Mesenteric fat pad (tissue), 1 donor: ENCODE measurements around the gene ADPGK. TPM values are rescaled to one million over a fixed set of nuclear protein-coding genes. Genes with fewer than 3 reads are reported as not detected.
"Not testable (repeated sequence)": the region's sequence is repeated elsewhere in the genome, so short reads cannot be mapped to it uniquely, and the experiment has no call there.

ENCODE experiments used
- DNase-seq: peaks from one replicate; pipeline ENCODE4 v3.0.0-alpha.2; 2020; ENCODE audit warnings: low spot score
- total RNA-seq: library from RNA; stranded (reverse); fragmentation: NEBNext Ultra II Directional; extraction: Animal tissue kit (Norgen Biotek cat#: 25700); gene quantifications from one replicate; pipeline ENCODE4 v1.2.1, GENCODE V29; 2021
- donor health status: DM: yes; HTN: yes; CAD: no.

The ADPGK gene
- total RNA-seq, 1 donor from 2014 or later = 55.5 TPM

DNA sequence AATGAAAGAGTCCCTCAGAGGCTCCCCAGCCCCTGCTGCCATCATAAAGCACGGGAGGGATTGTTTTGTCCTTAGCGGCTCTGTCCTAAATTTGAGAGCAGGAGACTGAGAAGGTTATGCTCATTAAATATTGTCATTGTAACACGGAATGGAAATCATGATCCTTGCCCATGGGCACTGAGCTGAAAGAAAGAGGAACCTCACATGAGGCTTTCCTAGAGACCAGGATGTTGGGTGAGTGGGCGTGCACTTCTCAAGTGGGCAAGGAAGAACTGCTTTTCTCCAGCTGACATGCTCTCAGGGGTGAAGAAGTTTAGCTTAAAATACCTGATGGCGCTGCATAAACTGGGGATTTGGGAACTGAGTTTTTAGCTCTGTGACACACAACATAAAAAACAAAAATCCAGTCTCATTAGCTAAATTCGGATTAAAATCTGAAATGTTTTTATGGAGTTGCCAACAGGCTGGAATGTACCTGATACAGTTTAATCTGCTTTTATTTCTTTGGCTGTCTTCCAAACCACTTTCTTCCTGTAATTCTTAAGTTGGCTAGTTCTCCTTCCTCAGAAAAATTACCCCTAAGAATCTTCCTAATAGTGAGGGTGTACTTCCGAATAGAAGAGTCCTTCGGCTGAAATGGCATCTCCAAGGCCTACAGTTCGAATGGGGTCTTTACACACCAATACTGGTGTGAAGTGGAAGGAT lies 31.7 kb downstream of the ADPGK start:
- DNase-seq = no peak

DNA sequence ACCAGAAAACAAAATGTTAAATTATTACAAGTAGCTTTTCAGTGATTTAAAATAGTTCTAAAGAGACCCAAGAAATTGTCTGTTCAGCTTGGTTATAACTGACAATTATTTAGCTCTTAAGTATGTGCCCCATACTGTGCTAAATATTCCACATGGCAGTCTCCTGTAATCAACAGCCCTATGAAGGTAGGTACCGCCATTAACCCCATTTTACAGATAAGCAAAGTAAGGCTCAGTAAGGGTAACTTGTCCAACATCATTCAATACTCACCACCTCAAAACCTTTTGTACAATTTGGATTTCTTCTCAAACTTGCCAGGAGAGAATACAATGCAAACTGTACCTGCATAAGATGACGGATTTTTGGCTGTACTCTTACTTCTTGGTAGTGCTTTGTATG lies 33.9 kb downstream of the ADPGK start:
- no peak for DNase-seq

DNA sequence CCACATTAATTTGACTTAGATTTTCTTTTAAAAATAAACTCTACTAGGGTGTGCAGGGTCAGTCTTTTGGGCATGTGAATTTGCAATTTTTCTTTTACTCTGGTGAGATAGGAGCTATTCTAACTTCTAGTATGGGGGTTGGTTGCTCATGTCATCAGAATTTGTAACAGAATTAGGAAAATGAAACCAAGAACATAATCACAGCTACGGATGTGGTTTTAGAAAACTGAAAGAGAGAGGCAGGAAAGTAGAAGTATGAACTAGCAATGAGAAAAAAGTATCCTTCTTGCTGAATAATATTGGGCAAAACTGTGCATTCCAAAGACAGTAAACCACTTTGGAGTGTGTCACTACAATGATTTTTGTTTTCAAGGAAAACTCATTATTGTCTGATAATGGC lies 43.3 kb downstream of the ADPGK start:
- no peak for DNase-seq

DNA sequence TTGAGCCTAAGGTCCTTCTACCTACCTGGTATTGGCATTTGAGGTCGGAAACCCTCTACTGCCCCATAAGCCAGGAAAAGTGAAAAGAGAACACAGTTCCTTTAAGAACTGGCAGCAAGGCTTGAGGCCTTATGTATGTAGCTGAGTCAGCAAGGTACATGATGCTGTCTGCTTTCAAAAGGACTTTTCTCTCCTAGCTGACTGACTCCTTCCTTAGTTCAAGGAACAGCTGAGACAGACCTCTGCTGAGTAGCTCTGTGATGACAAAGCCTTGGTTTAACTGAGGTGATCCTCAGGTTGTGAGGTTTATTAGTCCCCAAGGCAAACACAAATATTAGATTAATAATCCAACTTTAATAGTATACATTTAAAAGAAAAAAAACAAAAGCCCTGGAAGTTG lies 45.8 kb downstream of the ADPGK start:
- no peak for DNase-seq

DNA sequence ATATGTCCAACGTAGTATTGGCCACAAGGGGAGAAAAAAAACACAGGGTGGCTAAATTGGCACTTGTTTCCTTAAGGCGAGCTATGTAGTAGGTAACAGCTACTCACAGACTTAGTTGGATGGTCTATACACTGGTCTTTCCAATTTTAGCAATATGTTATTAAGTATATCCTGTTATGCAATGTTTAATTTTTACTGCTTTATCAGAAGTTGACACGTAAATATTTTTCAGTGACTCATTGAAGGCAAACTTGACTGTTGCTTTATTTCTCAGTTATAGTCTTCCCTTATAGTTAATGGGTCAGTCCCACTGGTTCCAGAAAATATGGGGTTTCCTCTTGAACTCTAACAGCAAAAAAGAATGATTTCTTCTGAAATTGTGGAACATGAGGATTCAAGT lies 46.5 kb downstream of the ADPGK start:
- DNase-seq = no peak

DNA sequence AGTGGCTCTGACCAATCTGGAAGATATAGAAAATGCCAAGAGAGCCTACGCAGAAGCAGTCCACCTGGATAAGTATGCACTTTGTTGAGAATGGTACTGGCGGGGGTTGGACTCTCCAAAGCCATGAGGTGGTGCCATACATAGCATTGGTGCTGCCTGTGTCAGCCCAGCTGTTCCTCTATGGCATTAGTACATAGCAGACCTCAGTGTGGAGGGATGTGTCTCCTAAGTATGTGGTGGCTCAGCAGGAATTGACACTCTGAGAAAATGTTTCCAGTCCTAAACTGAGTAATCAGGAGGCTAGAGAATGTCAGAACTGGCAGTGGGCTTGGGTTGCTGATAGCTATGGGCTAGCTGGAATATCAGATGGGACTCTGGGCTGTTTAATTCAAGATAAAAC lies 48.4 kb downstream of the ADPGK start:
- no peak for DNase-seq

DNA sequence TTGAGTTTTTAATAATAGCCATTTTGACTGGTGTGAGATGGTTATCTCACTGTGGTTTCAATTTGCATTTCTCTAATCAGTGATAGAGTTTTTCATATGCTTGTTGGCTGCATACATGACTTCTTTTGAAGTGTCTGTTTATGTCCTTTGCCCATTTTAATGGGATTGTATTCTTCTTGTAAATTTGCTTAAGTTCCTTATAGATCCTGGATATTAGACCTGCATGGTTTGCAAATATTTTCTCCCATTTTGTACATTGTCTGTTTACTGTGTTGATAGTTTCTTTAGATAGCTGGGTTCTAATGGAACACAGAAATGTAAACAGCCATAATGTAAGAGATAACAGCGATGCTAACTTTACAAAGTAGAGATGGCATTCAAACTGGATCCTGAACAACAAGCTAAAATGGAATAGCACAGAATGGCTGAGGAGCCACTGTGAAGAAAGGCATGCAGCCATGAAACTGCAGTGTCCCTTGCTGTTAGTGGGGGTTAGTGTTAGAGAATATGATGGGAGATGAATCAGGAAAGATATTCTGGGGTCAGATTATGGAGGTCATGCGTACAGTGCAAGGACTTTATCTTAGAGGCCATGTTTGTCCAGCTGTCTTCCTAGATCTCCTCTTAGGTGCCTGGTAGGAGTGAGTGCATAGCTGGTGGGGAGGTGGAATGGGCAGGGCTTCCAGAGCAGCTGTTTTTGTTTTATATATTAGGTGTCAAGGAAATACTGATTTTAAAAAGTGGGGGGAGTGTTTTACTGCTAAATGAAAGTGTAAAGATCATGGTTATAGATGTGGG lies 49.4 kb downstream of the ADPGK start:
- no peak for DNase-seq

DNA sequence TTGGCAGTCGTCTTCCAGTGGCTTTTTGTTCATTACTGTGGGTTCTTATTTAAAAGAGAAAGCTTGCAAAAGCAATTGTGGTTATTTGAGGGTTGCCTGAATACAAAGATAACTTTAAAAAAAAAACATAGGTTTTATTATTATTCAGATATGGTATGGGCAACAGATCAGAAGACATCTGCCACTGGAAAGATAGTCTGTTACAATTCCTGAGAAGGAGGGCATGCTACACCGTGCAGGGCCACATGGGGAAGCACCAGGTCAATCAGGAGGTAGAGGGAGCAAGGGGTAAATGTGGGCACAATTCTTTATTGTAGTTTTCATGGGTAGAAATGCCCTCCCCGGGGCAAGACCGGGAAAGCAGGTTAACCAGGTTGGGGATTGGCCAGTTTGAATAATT lies 51.0 kb downstream of the ADPGK start:
- no peak for DNase-seq

DNA sequence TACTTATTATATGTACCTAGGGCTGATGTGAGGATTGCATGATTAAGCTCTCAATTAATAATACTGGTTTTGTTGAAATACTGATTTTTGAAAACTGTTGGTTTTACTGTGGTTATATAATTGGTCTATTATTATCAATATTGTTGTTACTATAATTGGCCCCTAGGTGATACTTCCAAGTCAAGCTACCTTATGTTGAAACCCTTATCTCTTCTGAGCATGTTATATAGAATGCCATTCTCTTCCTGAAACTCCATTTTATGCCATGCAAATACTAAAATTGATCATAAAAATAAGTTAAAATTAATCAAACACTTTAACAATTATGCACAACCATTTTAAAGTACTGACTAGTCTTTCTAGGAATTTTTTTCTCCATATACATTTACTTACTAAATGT lies 51.5 kb downstream of the ADPGK start:
- no peak for DNase-seq

DNA sequence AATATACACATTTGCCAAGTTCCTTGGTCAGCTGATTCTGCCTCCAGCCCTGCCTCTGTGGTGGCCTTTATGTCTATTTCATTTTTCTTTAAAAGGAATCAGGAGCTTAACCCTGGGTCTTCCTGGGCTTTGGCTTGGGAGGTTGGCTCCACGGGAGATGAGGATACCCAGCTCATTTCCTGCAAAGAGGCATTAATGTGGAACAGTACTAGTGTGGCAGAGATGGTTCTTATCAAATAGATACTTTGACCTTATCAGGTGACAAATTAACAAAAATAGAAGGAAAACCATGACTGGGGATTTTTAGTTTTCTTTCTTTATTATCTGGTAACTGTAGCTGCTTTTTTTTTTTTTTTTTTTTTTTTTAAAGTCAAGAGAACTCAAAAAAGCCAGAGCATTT lies 54.7 kb downstream of the ADPGK start:
- DNase-seq = no peak

DNA sequence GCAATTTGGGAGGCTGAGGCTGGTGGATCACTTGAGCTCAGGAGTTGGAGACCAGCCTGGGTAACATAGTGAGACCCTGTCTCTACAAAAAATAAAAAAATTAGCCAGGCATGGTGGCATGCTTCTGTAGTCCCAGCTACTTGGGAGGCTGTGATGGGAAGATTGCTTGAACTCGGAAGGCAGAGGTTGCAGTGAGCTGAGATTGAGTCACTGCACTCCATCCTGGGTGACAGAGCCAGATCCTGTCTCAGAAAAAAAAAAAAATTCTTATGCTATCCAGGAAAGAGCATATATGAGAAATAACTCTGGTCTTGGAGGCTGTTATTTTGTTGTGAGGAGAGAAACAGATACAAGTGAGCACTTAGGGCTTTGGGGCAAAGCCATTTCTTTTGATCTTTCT lies 55.3 kb downstream of the ADPGK start:
- not testable (repeated sequence) for DNase-seq

DNA sequence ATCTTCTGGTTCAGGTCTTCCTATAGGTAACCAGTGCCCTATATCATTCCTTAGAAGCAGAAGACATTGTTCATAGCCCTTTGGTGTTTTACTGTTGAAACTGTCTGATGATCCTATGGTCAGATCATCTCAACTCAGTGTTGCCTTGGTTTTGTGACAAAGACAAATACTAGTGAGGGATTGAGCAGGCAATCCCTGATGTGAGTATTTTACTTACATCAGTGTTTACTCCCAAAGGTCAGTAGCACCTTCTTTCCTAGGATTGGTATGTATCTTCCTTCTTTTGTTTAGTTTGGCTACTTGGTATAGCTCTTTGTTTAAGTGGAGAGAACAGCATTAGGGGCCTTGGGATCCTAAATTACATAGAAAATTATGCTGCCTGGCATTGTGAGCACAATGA lies 56.4 kb downstream of the ADPGK start:
- no peak for DNase-seq

DNA sequence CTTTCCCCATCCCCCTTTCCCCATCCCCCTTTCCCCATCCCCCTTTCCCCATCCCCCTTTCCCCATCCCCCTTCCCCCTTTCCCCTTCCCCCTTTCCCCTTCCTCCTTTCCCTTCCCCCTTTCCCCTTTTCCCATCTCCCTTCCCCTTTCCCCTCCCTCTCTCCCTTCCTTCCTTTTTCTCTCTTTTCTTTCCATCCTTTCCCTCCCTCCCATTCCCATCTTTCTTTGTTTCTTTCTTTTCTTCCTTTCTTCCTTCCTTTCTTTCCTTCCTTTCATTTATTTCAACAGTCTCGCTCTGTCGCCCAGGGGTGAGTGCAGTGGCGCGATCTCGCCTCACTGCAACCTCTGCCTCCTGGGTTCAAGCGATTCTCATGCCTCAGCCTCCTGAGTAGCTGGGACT lies 57.7 kb downstream of the ADPGK start:
- not testable (repeated sequence) for DNase-seq

DNA sequence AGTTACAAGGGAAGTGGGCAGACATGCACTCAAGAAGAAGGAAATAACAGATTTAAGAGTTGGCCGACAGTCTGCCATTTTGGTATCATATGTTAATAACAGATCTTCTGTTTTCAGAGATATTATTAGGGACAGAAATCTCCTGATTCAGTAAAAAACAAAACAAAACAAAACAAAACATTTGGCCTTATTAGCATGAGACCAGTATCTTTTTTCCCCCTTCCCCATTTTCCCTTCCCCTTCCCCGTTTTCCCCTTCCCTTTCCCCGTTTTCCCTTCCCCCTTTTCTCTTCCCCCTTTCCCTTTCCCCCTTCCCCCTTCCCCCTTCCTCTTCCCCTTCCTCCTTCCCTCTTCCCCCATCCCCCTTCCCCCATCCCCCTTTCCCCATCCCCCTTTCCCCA lies 58.1 kb downstream of the ADPGK start:
- DNase-seq = no peak

DNA sequence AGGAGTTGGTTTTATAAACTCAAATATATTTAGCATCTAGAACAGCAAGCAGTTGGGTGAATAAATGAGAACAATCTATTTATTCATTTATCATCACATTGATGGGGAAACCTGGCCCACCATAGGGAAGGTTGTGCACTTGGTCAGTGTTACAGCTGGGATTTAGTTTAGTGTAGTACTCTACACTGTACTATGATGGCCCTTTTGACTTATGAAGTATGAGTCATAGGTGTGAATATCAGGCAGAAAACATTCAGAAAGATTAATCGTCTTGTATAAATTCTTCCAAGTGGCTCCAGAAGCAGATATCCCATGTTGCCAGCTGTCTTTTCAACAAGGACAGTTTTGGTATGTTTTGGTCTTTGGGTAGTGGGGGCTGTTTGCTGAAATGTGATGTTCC lies 59.5 kb downstream of the ADPGK start:
- DNase-seq = no peak

DNA sequence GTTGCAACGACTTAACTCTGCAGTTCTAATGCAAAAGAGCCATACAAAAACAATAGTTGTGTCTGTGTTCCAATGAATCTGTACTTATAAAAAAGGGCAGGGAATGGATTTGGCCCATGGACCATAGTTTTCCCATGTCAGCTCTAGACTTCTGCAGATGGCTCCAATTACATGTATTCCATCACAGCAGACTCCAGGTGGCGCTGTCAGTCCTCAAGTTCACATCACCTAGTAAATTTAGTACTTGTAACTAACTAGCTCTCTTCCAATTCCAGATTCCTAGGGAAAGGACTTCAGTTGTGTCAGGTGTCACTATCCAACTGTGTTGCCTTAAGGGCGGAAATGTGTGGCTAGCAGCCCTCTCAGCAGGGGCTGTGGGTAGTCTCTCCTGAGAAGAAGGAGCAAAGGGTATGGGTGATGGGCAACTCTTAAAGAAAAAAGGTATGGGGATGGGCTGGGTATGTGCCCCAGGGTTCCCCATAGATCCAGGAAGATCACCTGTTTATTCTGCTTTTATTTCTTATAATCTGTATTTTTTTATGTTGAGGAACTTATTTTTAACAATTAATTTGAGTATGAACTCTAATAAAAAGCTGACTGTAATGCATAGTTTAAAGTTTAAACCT lies 61.4 kb downstream of the ADPGK start:
- DNase-seq = no peak

DNA sequence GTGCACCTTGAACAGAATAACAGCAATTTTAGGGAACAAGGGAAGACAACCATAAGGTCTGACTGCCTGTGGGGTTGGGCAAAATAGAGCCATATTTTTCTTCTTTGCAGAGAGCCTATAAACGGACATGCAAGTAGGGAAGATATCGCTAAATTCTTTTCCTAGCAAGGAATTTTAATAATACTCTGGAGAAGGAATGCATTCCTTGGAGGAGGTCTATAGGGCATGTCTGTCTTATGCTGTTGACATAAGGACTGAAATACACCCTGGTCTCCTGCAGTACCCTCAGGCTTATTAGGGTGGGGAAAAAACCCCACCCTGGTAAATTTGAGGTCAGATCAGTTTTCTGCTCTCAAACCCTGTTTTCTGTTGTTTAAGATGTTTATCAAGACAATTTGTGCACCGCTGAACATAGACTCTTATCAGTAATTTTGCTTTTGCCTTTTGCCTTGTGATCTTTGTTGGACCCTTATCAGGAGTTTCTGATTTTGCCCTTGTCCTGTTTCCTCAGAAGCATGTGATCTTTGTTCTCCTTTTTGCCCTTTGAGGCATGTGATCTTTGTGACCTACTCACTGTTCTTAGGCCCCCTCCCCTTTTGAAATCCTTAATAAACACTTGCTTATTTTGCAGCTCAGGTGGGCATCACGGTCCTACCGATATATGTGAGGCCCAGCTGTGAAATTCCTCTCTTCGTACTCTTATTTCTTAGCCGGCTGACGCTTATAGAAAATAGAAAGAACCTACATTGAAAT lies 74.8 kb downstream of the ADPGK start:
- DNase-seq = not testable (repeated sequence)

DNA sequence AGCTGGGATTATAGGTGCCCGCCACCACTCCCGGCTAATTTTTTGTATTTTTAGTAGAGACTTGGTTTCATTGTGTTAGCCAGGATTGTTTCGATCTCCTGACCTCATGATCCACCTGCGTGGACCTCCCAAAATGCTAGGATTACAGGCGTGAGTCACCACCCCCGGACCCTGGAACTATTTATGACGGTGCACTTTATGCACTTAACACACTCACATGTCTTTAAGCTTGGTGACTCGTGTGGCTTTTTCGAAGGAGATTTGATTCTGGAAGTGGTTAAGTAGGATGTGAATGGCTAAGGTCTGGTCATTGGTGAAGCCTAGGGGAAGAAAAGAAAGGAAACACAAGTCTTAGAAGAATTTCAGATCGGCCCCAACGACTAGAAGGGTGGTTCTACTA lies 77.3 kb downstream of the ADPGK start:
- no peak for DNase-seq
